Heart left ventricle (tissue), 16 donors: ENCODE data around the gene SLC46A3. TPM values are rescaled to one million over a fixed set of nuclear protein-coding genes. Genes with fewer than 3 reads are reported as not detected.

Source experiments
- ATAC-seq, 4 donors: fragments of 200-7000 bp; cut with Tn5 transposase; one replicate each; pipeline ENCODE4 v1.9.1; 2020 to 2022; ENCODE audit warnings: moderate library complexity in 4 of 4, mild to moderate bottlenecking in 3 of 4, moderate number of reproducible peaks in 1 of 4
- DNase-seq, 5 donors: peaks; one replicate each; pipeline ENCODE4 v3.0.0-alpha.2; 2020
- H3K27ac ChIP-seq, 12 donors: fragments of 200-600 bp; sonication (generic) in 4 of 12; one replicate each; pipeline versions ENCODE4 v1.5.0 to v1.8.0; 2016 to 2022; ENCODE audit warnings: mild to moderate bottlenecking in 2 of 12
- H3K27me3 ChIP-seq, 9 donors: fragments of 200-600 bp; sonication (generic) in 2 of 9; one replicate each; pipeline versions ENCODE4 v1.5.1 to v1.8.0; 2016 to 2022; ENCODE audit warnings: mild to moderate bottlenecking in 3 of 9
- H3K36me3 ChIP-seq, 9 donors: fragments of 200-600 bp; sonication (generic) in 2 of 9; one replicate each; pipeline versions ENCODE4 v1.5.0 to v1.8.0; 2018 to 2022; ENCODE audit warnings: mild to moderate bottlenecking in 2 of 9
- H3K4me1 ChIP-seq, 12 donors: fragments of 200-600 bp; sonication (generic) in 4 of 12; one replicate each; pipeline versions ENCODE4 v1.5.0 to v1.8.0; 2016 to 2022; ENCODE audit warnings: mild to moderate bottlenecking in 3 of 12
- H3K4me3 ChIP-seq, 12 donors: fragments of 200-600 bp; sonication (generic) in 4 of 12; one replicate each; pipeline versions ENCODE4 v1.5.0 to v1.8.0; 2017 to 2022; ENCODE audit warnings: mild to moderate bottlenecking in 9 of 12, moderate library complexity in 4 of 12
- H3K9me3 ChIP-seq, 12 donors: fragments of 200-600 bp; sonication (generic) in 4 of 12; one replicate each; pipeline versions ENCODE4 v1.5.0 to v1.8.0; 2016 to 2022; ENCODE audit warnings: mild to moderate bottlenecking in 1 of 12
- CTCF ChIP-seq, 12 donors: fragments of 200-600 bp; sonication (generic) in 4 of 12; IDR thresholded peaks; one replicate each; pipeline versions ENCODE4 v1.5.0 to v1.8.0; 2018 to 2022; ENCODE audit warnings: antibody characterized with exemption in 12 of 12, mild to moderate bottlenecking in 5 of 12
- POLR2A ChIP-seq, 2 donors: fragments of 450-650 bp; IDR thresholded peaks; one replicate each; pipeline ENCODE4 v1.6.1; 2017; ENCODE audit warnings: antibody characterized with exemption in 2 of 2, mild to moderate bottlenecking in 2 of 2, moderate library complexity in 2 of 2
- WGBS, 4 donors: extraction: QIAGEN DNeasy Blood & Tissue Kit in 2 of 4; methylation state at CpG; one replicate each; pipeline versions ENCODE4 v1.1.5 to v1.1.7; 2013 to 2018; 5-methylcytosine and 5-hydroxymethylcytosine counted together
- intact Hi-C, 10 donors: fragments of 100-400 bp; cut with DNase I; formaldehyde crosslinking; loops; one replicate each; pipeline versions ENCODE4 v1.11.1 to v1.14.2; 2022
- polyA plus RNA-seq, 2 donors: library from polyadenylated mRNA; stranded (reverse); fragments of 200-250 nt; gene quantifications; one replicate each; pipeline ENCODE4 v1.2.3, GENCODE V29; 2013
- total RNA-seq, 9 donors: library from RNA; depleted of rRNA in 2 of 9; stranded (reverse); fragments of >200 nt in 2 of 9; fragmentation: NEBNext Ultra II Directional in 3 of 9; extraction: Animal tissue kit (Norgen Biotek cat#: 25700) in 3 of 9; gene quantifications; one replicate each; pipeline versions ENCODE4 v1.1.0 to v1.2.4, GENCODE V29; 2016 to 2023
- donor health status: ischemic (EF 13 %, LVEDD 7.1; RV severe dilation, severe dysfunction).
- donor health status: healthy with polysubstance abuse.
- donor health status: DM: no; HTN: yes; CAD: no.
- donor health status: DM: no; HTN: no; CAD: no.
- donor health status: ischemic (EF 25% LVEDD 6.9; RV normal size, moderate dysfunction).
- donor health status: ischemic (EF 25% LVEDD 5.7; RV mildly dilated, moderate dysfunction).
- donor health status: healthy.
- donor health status: DM: yes; HTN: yes; CAD: no.
- donor health status: ischemic (EF 35%, LVEDD 5.7; RV mildly dilated, moderate dysfunction).
- donor health status: nonischemic (EF 11% LVEDD 7.7; RV severe dilation, severe dysfunction).
- donor health status: DM: yes; HTN: yes; CAD: no.
- donor health status: PGD.
- donor health status: ischemic (EF 29% LVEDD 5.4; RV normal size, mild dysfunction).
- donor health status: nonischemic (EF 23%, LVEDD 6.1; RV moderate dilation, normal function).

The SLC46A3 gene
- total and polyA plus RNA-seq, 11 donors = 11.1 to 18.1 (median 16.2) TPM

- peak overlapping the region in 2 of 12 donors; percentile 7 to 78 for H3K27ac ChIP-seq
- H3K36me3 ChIP-seq = peaks cover 0 to 78% (median 51%) of the 10 kb centered on the region in 9 donors
- no peak overlapping the region for H3K4me3 ChIP-seq
- ATAC-seq = peak in 3 of 4 donors; percentile 42 to 83 (median 46)
- intact Hi-C loops = no loop called here
- peaks cover 0 to 37% (median 0%) of the 10 kb centered on the region in 12 donors for H3K4me1 ChIP-seq
- no peaks in the 10 kb centered on the region for H3K27me3 ChIP-seq
- H3K9me3 ChIP-seq = no peaks in the 10 kb centered on the region
- TF ChIP-seq CTCF (IDR thresholded peaks at IDR 0.05) (no peak), POLR2A (IDR thresholded peaks at IDR 0.05) (no peak)
- DNase-seq = no peak
- WGBS, 4 donors = 72 to 85% (median 77%) methylated on average over 5 of the region's 5 CpGs
Measured at GRCh38 chr13:28705461-28706083, 13.2 kb downstream of the SLC46A3 start.

GRCh38 chr13:28704919-28705318 lies 13.9 kb downstream of the SLC46A3 start:
- intact Hi-C loops = loop anchor here in 1 of 10 donors (5.0 kb wide), 1 partner anchor 38 kb away; no protein-coding TSS in a partner anchor
- Histone ChIP-seq H3K27ac (peak overlapping the region in 1 of 12 donors; percentile 78), H3K27me3 (no peaks in the 10 kb centered on the region), H3K9me3 (no peaks in the 10 kb centered on the region), H3K36me3 (peaks cover 0 to 80% (median 51%) of the 10 kb centered on the region in 9 donors), H3K4me3 (no peak overlapping the region), H3K4me1 (peaks cover 0 to 37% (median 0%) of the 10 kb centered on the region in 12 donors)
- TF ChIP-seq POLR2A (IDR thresholded peaks at IDR 0.05) = no peak
- TF ChIP-seq CTCF (IDR thresholded peaks at IDR 0.05) = no peak
- no peak for ATAC-seq
- DNase-seq = no peak

- no peaks in the 10 kb centered on the region for H3K27me3 ChIP-seq
- DNase-seq (no peak), ATAC-seq (no peak)
- H3K4me3 ChIP-seq = no peak overlapping the region
- H3K4me1 ChIP-seq = peaks cover 0 to 37% (median 0%) of the 10 kb centered on the region in 12 donors
- H3K9me3 ChIP-seq = no peaks in the 10 kb centered on the region
- H3K36me3 ChIP-seq = peaks cover 0 to 80% (median 53%) of the 10 kb centered on the region in 9 donors
- peak overlapping the region in 1 of 12 donors; percentile 78 for H3K27ac ChIP-seq
- TF ChIP-seq CTCF (IDR thresholded peaks at IDR 0.05) = no peak
- TF ChIP-seq POLR2A (IDR thresholded peaks at IDR 0.05) = no peak
- intact Hi-C loops = loop anchor here in 1 of 10 donors (5.0 kb wide), 1 partner anchor 37 kb away; no protein-coding TSS in a partner anchor
Measured at GRCh38 chr13:28704282-28704681, 14.5 kb downstream of the SLC46A3 start.

- WGBS, 4 donors = 63 to 84% (median 71%) methylated on average over 1 of the region's 1 CpG
Measured at GRCh38 chr13:28699246-28699645, 19.5 kb downstream of the SLC46A3 start.

More at GRCh38 chr13:28699246-28699645, 19.5 kb downstream of the SLC46A3 start:
- intact Hi-C loops = no loop called here
- ATAC-seq = no peak
- Histone ChIP-seq H3K4me1 (peaks cover 0 to 4% (median 0%) of the 10 kb centered on the region in 12 donors), H3K9me3 (no peaks in the 10 kb centered on the region), H3K27me3 (no peaks in the 10 kb centered on the region), H3K4me3 (no peak overlapping the region), H3K27ac (no peak overlapping the region), H3K36me3 (peaks cover 0 to 80% (median 58%) of the 10 kb centered on the region in 9 donors)
- no peak for DNase-seq
- TF ChIP-seq POLR2A (IDR thresholded peaks at IDR 0.05) = no peak
- no peak for TF ChIP-seq CTCF (IDR thresholded peaks at IDR 0.05)
